ENCODE results near the gene UCP2.
"Not testable (repeated sequence)": the region's sequence is repeated elsewhere in the genome, so short reads cannot be mapped to it uniquely, and the experiment has no call there.

GRCh38 chr11:73936047-73936446, 46.6 kb downstream of the UCP2 start:
- TF ChIP-seq CTCF (conservative IDR thresholded peaks at IDR 0.05; ENCODE audit: low read length); EZH2phosphoT487 (IDR thresholded peaks at IDR 0.05; ENCODE audit: borderline replicate concordance): not testable (repeated sequence)

Data from Loucy (cell line).